BJ (cell line): ENCODE measurements around the gene ARHGEF17. TPM values are rescaled to one million over a fixed set of nuclear protein-coding genes. Genes with fewer than 3 reads are reported as not detected.

Experiments used
- CTCF ChIA-PET: fragments of 350-600 bp; formaldehyde crosslinking; extraction: SDS; loops from one replicate; lab custom pipeline; 2021; ENCODE audit warnings: antibody characterized with exemption, inconsistent platforms; lab: Yijun Ruan, JAX
- POLR2A ChIA-PET: fragments of 300-600 bp; sonication (Branson Sonifier 250); formaldehyde crosslinking; extraction: SDS; loops from one replicate; lab custom pipeline; 2021; ENCODE audit warnings: antibody characterized with exemption; lab: Charles Lee
- DNase-seq: peaks from one replicate; pipeline ENCODE4 v3.0.0-alpha.2; 2011; ENCODE audit warnings: low read depth
- H3K27me3 ChIP-seq: 2 replicates; pipeline ENCODE4 v1.6.0; 2011; ENCODE audit warnings: low read length; ENCODE audit not compliant: control insufficient read depth, insufficient read depth
- H3K36me3 ChIP-seq: 2 replicates; pipeline ENCODE4 v1.5.1; 2011; ENCODE audit warnings: low read length; ENCODE audit not compliant: control insufficient read depth, insufficient read depth
- H3K4me3 ChIP-seq: 2 replicates; pipeline ENCODE4 v1.5.1; 2011; ENCODE audit warnings: low read depth, mild to moderate bottlenecking, control low read depth, low read length
- polyA plus RNA-seq: library from polyadenylated mRNA; depleted of rRNA; stranded (reverse); fragments of >200 nt; gene quantifications from 2 replicates; pipeline ENCODE4 v1.2.3, GENCODE V29; 2011
- TF ChIP-seq, protein P1 (sequence below): IDR thresholded peaks from 2 replicates; pipeline ENCODE4 v1.5.1; 2011; ENCODE audit warnings: low read depth, mild to moderate bottlenecking, control low read depth, inconsistent platforms, low read length, moderate library complexity; ENCODE audit not compliant: insufficient read depth

The ARHGEF17 gene
- polyA plus RNA-seq, 1 experiment = 85.7 TPM

- Histone ChIP-seq H3K36me3 (peaks cover 41% of the 10 kb centered on the region), H3K4me3 (no peak overlapping the region), H3K27me3 (no peaks in the 10 kb centered on the region)
- ChIA-PET POLR2A (interaction anchor here (0.9 to 1.2 kb wide), 2 partner anchors 10 to 30 kb away, joined by 3 read pairs; no protein-coding TSS in a partner anchor), CTCF (interaction anchor here (0.6 to 5.8 kb wide), 42 partner anchors 12 to 488 kb away, joined by 3 to 121 read pairs (median 5); partner anchors contain the start of genes ARHGEF17 and FAM168A)
- TF ChIP-seq, protein P1, sequence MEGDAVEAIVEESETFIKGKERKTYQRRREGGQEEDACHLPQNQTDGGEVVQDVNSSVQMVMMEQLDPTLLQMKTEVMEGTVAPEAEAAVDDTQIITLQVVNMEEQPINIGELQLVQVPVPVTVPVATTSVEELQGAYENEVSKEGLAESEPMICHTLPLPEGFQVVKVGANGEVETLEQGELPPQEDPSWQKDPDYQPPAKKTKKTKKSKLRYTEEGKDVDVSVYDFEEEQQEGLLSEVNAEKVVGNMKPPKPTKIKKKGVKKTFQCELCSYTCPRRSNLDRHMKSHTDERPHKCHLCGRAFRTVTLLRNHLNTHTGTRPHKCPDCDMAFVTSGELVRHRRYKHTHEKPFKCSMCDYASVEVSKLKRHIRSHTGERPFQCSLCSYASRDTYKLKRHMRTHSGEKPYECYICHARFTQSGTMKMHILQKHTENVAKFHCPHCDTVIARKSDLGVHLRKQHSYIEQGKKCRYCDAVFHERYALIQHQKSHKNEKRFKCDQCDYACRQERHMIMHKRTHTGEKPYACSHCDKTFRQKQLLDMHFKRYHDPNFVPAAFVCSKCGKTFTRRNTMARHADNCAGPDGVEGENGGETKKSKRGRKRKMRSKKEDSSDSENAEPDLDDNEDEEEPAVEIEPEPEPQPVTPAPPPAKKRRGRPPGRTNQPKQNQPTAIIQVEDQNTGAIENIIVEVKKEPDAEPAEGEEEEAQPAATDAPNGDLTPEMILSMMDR = peak; percentile 100
- DNase-seq = no peak
Observed at GRCh38 chr11:73350908-73351636, 43.0 kb downstream of the ARHGEF17 start.

DNA sequence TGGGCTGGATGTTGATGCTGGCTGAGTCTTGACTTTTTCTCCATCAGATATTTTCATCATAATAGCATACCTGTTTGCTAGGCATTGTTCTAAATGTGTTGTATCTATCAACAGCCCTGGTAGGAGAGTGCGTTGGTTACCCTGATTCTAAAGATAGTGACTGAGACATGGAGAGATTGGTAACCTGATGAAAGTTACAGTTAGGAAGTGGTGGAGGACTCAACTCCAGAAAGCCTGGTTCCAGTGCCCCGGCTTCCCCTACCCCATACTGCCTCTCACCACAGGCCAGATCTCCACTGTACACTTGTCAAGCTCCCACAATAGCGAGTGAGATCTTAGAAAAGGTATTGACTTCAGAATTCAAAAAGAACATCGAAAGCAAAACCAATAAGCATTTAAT, 45.3 kb downstream of the ARHGEF17 start:
- TF ChIP-seq, protein P1 = no peak
- peaks cover 40% of the 10 kb centered on the region for H3K36me3 ChIP-seq
- CTCF ChIA-PET = interaction anchor here (1.2 to 4.5 kb wide), 3 partner anchors 10 to 308 kb away, joined by 3 to 33 read pairs (median 17); no protein-coding TSS in a partner anchor
- no peak for DNase-seq
- H3K27me3 ChIP-seq = no peaks in the 10 kb centered on the region
- POLR2A ChIA-PET = no interaction called here
- no peak overlapping the region for H3K4me3 ChIP-seq

DNA sequence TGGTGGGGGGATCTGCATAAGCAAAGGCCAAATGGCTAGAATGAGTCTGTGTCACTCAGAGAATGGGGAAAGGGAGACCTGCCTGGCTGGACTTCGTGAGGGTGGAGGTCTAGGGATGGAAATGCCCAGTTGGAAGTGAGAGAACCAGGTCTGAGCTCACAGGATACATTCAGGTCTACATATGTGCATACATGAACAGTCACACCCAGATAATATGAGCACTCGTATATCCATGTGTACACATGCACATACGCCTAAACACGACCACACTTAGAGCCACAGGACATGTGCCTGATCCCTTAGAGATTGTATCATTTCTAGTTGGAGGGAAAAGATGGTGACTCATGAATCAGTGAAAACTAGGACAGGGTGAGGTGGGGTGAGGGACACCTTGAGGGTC, 47.0 kb downstream of the ARHGEF17 start:
- peaks cover 48% of the 10 kb centered on the region for H3K36me3 ChIP-seq
- no peaks in the 10 kb centered on the region for H3K27me3 ChIP-seq
- DNase-seq = no peak
- CTCF ChIA-PET = interaction anchor here (0.8 to 2.3 kb wide), 5 partner anchors 10 to 306 kb away, joined by 3 to 7 read pairs (median 3); no protein-coding TSS in a partner anchor
- POLR2A ChIA-PET = interaction anchor here (0.5 kb wide), 1 partner anchor 282 kb away, joined by 14 read pairs; no protein-coding TSS in a partner anchor
- TF ChIP-seq, protein P1 = no peak
- H3K4me3 ChIP-seq = no peak overlapping the region

DNA sequence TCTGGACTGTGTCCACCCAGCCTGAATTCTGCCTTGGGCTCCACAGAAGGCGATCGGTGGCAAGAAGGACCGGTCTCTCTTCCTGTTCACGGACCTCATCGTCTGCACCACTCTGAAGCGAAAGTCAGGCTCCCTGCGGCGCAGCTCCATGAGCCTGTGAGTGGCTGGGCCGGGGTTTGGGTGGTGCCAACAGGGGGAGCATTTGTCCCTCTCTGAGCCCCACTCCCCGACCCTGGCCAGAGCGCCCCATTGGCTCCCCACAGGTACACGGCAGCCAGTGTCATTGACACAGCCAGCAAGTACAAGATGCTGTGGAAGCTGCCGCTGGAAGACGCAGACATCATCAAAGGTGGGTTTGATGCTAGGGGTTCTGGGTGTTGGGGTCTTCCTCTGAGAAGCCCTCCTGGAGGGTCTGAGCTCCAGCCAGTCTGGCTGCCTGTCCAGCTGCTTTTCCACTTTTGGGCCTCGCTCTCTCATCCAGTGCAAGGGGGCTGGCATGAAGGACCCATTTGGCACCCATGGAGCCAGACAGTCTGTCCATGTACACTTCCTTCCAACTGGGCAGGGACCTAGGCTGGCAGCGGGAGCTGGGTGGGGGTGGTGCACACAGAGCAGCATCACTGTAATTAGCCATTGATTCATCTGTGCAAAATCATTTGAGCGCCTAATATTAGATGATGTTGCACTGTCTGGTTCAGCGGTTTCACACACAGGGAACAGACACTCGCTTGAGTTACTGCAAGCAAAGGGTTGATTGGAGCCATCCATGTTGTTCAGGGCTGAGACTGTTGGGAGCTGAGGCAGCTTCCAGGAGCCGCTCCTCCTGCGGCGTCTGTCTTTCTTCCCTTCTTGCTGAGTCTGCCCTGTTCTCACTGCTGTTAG, 49.1 kb downstream of the ARHGEF17 start:
- Histone ChIP-seq H3K4me3 (no peak overlapping the region), H3K36me3 (peaks cover 60% of the 10 kb centered on the region), H3K27me3 (no peaks in the 10 kb centered on the region)
- ChIA-PET CTCF (interaction anchor here (0.8 to 4.3 kb wide), 4 partner anchors 8 to 50 kb away, joined by 3 to 20 read pairs (median 4); partner anchors contain the start of gene ARHGEF17), POLR2A (no interaction called here)
- no peak for DNase-seq
- TF ChIP-seq, protein P1 = no peak

GRCh38 chr11:73358071-73358470, 50.0 kb downstream of the ARHGEF17 start:
- Histone ChIP-seq H3K27me3 (no peaks in the 10 kb centered on the region), H3K4me3 (no peak overlapping the region), H3K36me3 (peaks cover 60% of the 10 kb centered on the region)
- no peak for DNase-seq
- TF ChIP-seq, protein P1 = no peak
- ChIA-PET POLR2A (no interaction called here), CTCF (interaction anchor here (1.6 to 9.0 kb wide), 5 partner anchors 7 to 303 kb away, joined by 5 to 78 read pairs (median 13); partner anchors contain the start of gene ARHGEF17)
